Spinal cord (tissue), 10 donors: ENCODE measurements around the gene RRN3. TPM values are rescaled to one million over a fixed set of nuclear protein-coding genes. Genes with fewer than 3 reads are reported as not detected.
"Not testable (repeated sequence)": the region's sequence is repeated elsewhere in the genome, so short reads cannot be mapped to it uniquely, and the experiment has no call there.

Experiments used
- DNase-seq, 6 donors: peaks; one replicate each; pipeline versions ENCODE4 v3.0.0 to v3.0.0-alpha.2; 2013 to 2015; ENCODE audit warnings: low spot score in 6 of 6, low read depth in 4 of 6
- H3K27ac ChIP-seq: one replicate; pipeline ENCODE4 v1.5.1; 2013; ENCODE audit warnings: low read depth, low read length, control low read depth
- H3K27me3 ChIP-seq: one replicate; pipeline ENCODE4 v1.6.1; 2013; ENCODE audit warnings: low read length; ENCODE audit not compliant: control insufficient read depth, insufficient read depth
- H3K36me3 ChIP-seq: one replicate; pipeline ENCODE4 v1.6.1; 2013; ENCODE audit warnings: low read length; ENCODE audit not compliant: control insufficient read depth, insufficient read depth
- H3K4me1 ChIP-seq: one replicate; pipeline ENCODE4 v1.6.1; 2013; ENCODE audit warnings: low read length; ENCODE audit not compliant: control insufficient read depth, insufficient read depth
- H3K4me3 ChIP-seq: one replicate; pipeline ENCODE4 v1.5.1; 2013; ENCODE audit warnings: low read depth, low read length, control low read depth
- H3K9me3 ChIP-seq: one replicate; pipeline ENCODE4 v1.6.1; 2013; ENCODE audit warnings: low read length; ENCODE audit not compliant: control insufficient read depth, insufficient read depth
- WGBS: methylation state at CpG from one replicate; pipeline ENCODE4 v1.1.5; 2013; ENCODE audit warnings: missing lambda C conversion rate; ENCODE audit not compliant: insufficient coverage; 5-methylcytosine and 5-hydroxymethylcytosine counted together
- long read RNA-seq, 4 donors: transcript quantifications; one replicate each; lab custom pipeline, GENCODE V29; 2026
- polyA plus RNA-seq, 2 donors: library from polyadenylated mRNA; unstranded; fragments of 120-200 nt; gene quantifications; one replicate each; pipeline ENCODE4 v1.2.1, GENCODE V29; 2013; ENCODE audit not compliant: insufficient read length in 2 of 2
- total RNA-seq, 2 donors: library from RNA; depleted of rRNA in 1 of 2; stranded (reverse); fragments of 120-200 nt in 1 of 2; fragments of >200 nt in 1 of 2; gene quantifications; one replicate each; pipeline versions ENCODE4 v1.2.3 to v1.2.4, GENCODE V29; 2013 to 2014
- donor health status: healthy.

The RRN3 gene, protein sequence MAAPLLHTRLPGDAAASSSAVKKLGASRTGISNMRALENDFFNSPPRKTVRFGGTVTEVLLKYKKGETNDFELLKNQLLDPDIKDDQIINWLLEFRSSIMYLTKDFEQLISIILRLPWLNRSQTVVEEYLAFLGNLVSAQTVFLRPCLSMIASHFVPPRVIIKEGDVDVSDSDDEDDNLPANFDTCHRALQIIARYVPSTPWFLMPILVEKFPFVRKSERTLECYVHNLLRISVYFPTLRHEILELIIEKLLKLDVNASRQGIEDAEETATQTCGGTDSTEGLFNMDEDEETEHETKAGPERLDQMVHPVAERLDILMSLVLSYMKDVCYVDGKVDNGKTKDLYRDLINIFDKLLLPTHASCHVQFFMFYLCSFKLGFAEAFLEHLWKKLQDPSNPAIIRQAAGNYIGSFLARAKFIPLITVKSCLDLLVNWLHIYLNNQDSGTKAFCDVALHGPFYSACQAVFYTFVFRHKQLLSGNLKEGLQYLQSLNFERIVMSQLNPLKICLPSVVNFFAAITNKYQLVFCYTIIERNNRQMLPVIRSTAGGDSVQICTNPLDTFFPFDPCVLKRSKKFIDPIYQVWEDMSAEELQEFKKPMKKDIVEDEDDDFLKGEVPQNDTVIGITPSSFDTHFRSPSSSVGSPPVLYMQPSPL
- total RNA-seq (10 to 100 TPM; 36.2 to 43.4 TPM), polyA plus RNA-seq (10 to 100 TPM; 31.9 to 37.2 TPM)
- long read RNA-seq, donor 1, partial matches to known transcripts, result 0 of 6 reads
- long read RNA-seq, donor 1, other reads (novel, unspliced or antisense), result 0 of 6 reads
- long read RNA-seq, donor 2, partial matches to known transcripts, result 0 of 1 reads
- long read RNA-seq, donor 2, other reads (novel, unspliced or antisense), result 0 of 1 reads
- long read RNA-seq, donor 3, partial matches to known transcripts, result 10 of 14 reads
- long read RNA-seq, donor 3, other reads (novel, unspliced or antisense), result 0 of 14 reads
- long read RNA-seq, donor 4, partial matches to known transcripts, result 0 of 4 reads
- long read RNA-seq, donor 4, other reads (novel, unspliced or antisense), result 0 of 4 reads

DNA sequence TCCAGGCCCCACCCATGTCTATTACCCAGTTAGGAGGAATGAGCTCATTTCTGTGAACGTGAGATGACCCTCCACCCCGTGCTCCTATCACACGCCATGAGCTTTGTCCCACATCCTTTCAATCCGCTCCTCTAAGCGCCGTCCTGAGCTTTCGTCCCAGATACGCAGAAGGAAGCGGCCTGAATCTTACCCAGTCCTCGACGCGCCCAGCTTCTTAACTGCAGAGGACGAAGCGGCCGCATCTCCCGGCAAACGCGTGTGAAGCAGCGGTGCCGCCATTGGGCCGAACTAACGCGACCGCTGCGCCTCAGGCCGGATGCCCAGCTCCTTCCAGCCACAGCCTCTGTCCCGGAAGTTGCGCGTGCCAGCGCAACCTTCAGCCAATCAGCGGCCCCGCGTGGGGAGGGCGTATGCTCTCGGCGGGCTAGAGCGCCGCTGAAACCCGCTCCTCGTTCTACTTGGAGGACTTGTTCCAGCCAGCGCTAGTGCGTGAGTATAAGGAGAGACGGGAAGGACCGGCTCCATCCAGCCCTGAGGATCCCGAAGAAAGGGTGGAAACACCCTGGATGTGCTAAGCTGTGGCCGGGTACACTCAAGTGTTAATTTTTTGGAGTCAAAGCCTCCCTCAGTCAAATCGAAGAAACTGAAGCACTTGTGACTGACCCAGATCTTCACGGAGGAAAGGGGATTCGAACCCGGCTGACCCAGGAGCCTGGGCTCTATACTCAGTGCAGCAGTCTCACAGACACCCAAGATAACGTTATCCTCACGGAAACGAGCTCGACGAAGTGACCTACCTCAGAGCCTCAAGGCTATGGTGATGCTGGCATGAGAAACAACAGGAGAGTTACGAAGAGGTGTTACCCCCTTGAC lies at the start of gene RRN3:
TSS of gene RRN3 (minus strand) at position 318 of the 873 bp plus-strand sequence. CDS start at position 279, 39 bp downstream.
- not testable (repeated sequence) for H3K27me3 ChIP-seq, H3K36me3 ChIP-seq, H3K9me3 ChIP-seq
- peak within 1 kb of the TSS; percentile 61 for H3K27ac ChIP-seq
- peak; percentile 76 to 98 (median 84) for DNase-seq
- peak within 1 kb of the TSS; percentile 77 for H3K4me3 ChIP-seq
- under 1% methylated on average over 45 of the region's 56 CpGs for WGBS
- peaks cover 11% of the 10 kb centered on the region for H3K4me1 ChIP-seq

- peak overlapping the region; percentile 47 for H3K27ac ChIP-seq
Measured at GRCh38 chr16:15143601-15144091, 49.6 kb upstream of the RRN3 start.

DNA sequence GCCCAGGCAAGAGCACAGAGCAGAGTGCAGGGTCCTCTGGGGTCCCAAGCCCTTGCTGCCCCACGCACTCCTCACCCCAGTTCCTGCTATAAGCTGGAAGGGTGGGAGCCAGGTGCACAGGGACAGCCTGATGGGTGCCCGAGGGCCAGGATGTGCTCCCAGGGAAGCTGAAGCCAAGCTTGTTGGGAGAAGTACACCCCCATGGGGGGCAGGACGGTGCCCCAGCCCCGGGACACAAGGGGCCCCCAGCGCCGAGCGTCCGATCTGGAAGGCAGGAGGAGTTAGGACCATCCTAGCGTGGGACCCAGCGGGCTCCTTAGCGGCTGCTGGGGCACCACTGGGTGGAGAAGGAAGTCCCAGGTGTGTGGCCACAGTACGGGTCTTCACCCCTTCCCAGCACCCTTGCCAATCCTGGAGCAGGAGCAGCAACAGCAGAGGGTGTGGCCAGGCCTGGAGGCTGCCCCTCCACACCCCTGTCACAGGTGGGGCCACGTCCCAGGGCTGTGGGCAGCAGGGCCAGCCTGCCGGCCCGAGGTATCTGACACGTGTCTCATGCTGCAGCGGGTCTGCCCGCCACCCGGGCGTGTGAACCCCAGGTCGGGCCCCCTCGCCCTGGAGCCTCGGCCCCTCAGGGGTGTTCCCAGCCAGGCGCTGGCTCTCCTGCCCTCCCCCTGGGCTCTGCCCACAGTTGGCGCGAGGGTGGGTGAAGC lies 49.0 kb upstream of the RRN3 start:
- 89% methylated on average over 1 of the region's 26 CpGs for WGBS
- not testable (repeated sequence) for H3K27ac ChIP-seq, DNase-seq, H3K9me3 ChIP-seq, H3K4me3 ChIP-seq, H3K27me3 ChIP-seq
- peaks cover 29% of the 10 kb centered on the region for H3K36me3 ChIP-seq
- peaks cover 59% of the 10 kb centered on the region for H3K4me1 ChIP-seq

More at GRCh38 chr16:15143601-15144091, 49.6 kb upstream of the RRN3 start:
- peaks cover 29% of the 10 kb centered on the region for H3K36me3 ChIP-seq
- not testable (repeated sequence) for H3K4me3 ChIP-seq, DNase-seq, H3K9me3 ChIP-seq, H3K27me3 ChIP-seq
- 67% methylated on average over 18 of the region's 26 CpGs for WGBS
- H3K4me1 ChIP-seq, result peaks cover 59% of the 10 kb centered on the region

DNA sequence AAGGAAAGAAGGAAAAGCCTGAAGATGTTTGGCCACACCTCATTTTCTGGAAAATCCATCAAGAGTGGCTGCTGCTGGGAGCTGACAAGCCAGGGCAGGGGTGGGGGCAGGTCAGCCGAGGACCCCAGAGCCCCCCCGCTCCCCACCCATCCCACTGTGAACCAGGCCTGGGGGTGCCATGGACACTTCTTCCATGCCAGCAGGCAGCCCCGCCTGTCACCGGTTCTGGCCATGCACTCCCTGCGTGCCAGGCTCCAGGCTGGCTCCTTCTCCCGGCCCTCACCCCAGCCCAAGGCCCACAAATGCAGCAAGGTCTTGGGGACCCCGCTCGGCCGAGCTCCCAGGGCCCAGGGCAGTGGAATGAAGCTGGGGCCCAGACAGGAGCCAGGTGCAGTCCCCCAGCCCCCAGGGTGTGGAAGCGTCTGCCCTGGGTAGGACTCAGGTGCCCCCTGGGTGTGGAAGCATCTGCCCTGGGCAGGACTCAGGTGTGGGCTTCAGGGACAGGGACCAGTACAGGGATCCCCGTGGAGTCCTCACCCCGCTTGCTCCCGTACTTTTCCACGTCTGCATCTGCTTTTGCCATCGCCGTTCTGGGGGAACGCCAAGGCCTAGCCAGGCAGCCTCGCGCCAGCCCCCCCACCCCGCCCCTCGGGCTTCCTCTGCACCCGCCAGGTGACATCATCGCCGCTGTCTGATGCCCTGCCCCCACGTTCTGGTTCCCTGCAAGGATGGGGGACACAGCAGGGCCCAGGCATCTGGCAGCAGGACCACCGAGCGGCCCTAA lies 48.2 kb upstream of the RRN3 start:
- Histone ChIP-seq H3K36me3 (peaks cover 29% of the 10 kb centered on the region), H3K4me1 (peaks cover 57% of the 10 kb centered on the region)
- DNase-seq, H3K4me3 ChIP-seq, H3K27ac ChIP-seq, H3K9me3 ChIP-seq, H3K27me3 ChIP-seq: not testable (repeated sequence)
- 71% methylated on average over 7 of the region's 27 CpGs for WGBS

DNA sequence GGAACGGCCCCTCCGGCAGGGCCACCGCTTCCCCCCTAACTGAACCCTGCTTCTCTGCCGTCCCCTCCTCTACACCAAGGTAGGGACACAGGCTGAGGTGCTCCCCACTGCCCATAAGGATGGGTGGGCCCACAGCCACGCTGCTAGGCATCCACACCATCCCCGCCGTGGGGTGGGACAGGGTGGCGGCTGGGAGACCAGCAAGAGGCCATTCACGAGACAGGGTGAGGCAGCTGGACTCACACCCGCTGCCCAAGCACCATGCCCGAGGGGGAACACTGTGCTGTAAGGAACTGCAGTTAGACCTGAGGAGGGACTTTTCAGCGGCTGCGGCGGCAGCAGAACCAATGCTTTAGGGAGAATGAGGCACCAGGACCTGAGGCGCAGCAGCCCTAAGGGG lies 47.5 kb upstream of the RRN3 start:
- Histone ChIP-seq H3K27me3 (no peaks in the 10 kb centered on the region), H3K4me3 (no peak overlapping the region), H3K27ac (no peak overlapping the region), H3K4me1 (peaks cover 52% of the 10 kb centered on the region), H3K9me3 (no peaks in the 10 kb centered on the region), H3K36me3 (peaks cover 29% of the 10 kb centered on the region)
- DNase-seq, result no peak
- WGBS, result 83% methylated on average over 10 of the region's 15 CpGs

DNA sequence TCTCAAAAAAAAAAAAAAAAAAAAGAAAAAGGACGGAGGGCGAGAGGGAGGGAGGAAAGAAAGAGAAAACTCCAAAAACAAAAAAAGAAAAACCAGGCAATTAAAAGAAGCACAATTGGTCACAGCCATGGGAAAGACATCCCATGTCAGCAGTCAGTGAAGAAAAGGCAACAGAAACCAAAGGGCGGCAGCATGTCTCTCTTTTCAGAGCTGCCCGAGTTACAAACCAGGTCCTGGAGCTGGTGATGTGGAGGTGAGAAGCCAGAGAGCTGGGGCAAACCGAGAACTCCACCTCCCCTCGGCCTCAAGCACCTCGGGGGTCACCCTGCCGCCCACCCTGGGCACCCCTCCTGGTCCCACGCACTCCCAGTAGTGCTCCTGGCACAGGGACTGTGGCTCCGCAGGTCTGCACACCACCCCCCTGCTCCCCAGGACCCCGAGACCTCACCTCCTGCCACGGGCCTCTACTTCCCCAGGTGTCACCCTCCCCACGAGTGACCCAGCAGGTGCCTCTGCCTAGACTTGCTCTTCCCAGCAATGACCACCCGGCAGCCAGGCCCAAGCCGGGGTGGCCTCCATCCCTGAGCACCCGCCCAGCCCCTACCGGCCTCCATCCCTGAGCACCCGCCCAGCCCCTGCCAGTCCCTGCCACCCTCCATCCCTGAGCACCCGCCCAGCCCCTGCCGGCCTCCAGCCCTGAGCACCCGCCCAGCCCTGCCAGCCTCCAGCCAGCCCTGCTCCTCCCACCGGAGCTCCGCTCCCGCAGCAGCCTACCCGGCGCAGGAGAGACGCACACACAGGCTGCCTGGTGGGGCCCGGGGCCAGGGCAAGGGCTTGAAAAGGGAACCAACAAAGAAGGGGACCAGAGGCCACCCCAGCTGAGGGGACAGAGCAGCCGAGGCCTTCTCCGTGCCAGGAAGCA lies 46.6 kb upstream of the RRN3 start:
- not testable (repeated sequence) for H3K27ac ChIP-seq, H3K9me3 ChIP-seq, H3K27me3 ChIP-seq, H3K4me3 ChIP-seq
- Histone ChIP-seq H3K4me1 (peaks cover 44% of the 10 kb centered on the region), H3K36me3 (peaks cover 34% of the 10 kb centered on the region)
- DNase-seq, result peak in 1 of 6 donors; percentile 13
- WGBS, result 61% methylated on average over 26 of the region's 30 CpGs

DNA sequence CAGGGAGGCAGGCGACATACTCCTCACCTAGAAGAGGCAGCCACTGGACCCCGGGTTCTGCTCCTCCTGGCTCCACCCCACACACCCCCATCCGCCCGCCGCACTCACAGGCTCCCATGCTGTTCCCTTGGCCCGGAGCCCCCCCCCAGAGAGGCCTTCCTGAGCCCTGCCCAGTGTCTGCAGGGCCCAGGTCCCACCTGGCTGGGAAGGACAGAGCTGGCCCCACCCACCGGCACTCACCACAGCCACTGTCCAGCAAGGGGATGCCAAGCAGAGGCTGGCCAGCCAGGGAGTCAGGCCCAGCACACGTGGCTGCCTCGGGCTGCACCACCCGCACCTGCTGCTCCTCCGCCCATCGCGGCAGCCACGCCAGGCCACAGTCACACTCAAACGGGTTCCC lies 43.4 kb upstream of the RRN3 start:
- H3K36me3 ChIP-seq, result peaks cover 37% of the 10 kb centered on the region
- H3K4me3 ChIP-seq, H3K9me3 ChIP-seq, DNase-seq, H3K27me3 ChIP-seq, H3K27ac ChIP-seq: not testable (repeated sequence)
- H3K4me1 ChIP-seq, result peaks cover 15% of the 10 kb centered on the region
- no CpG with 5 or more reads among the region's 15 CpGs for WGBS
